ENCODE results near the gene MEIOB. TPM values are rescaled to one million over a fixed set of nuclear protein-coding genes. Genes with fewer than 3 reads are reported as not detected.

The MEIOB gene
- total RNA-seq, 1 donor from 2014 or later, result not detected

DNA sequence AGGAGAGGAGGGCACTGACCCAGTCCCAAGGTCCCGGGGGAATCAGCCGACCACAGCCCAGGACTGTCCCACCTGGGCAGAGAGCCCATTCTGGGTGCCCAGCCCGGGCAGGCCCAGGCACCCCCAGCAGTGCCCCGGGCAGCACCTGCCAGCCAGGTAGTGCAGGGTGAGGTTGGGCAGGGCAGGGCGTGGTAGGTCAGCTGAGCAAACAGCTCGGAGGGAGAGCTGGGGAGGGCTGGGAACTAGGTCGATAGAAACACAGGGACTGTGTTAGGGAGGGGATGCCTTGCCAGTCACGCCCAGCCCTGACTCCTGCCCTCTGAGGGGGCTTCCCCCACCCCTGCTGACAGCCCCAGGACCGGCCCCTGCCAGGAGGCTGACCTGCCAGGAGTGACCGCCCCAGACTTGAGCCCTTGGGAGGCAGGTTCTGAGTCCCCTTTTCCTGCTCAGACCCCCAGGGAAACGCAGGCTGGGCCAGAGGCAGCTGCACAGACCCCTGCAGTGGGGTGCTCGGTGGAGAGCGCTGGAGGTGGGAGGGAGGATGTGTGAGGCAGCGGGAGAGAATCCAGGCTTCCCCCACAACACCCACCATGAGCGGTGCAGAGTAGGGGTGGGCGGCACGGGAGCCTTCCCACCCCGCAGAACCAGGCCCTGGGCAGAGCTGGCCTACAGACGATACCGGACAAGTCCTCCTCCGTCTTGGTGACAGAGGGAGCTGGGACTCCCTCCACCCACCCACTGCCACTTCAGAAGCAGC is 41.5 kb upstream of the MEIOB start:
- Mint-ChIP-seq H3K27me3 (ENCODE audit: insufficient read depth) (peaks cover 21% of the 10 kb centered on the region), H3K36me3 (ENCODE audit: low read depth) (no peaks in the 10 kb centered on the region), H3K4me3 (no peak overlapping the region), H3K27ac (no peak overlapping the region), H3K4me1 (ENCODE audit: low read depth) (no peaks in the 10 kb centered on the region), H3K9me3 (no peaks in the 10 kb centered on the region)
- intact Hi-C loops (cut with micrococcal nuclease), result no loop called here
- no peak for DNase-seq (ENCODE audit: low spot score)

DNA sequence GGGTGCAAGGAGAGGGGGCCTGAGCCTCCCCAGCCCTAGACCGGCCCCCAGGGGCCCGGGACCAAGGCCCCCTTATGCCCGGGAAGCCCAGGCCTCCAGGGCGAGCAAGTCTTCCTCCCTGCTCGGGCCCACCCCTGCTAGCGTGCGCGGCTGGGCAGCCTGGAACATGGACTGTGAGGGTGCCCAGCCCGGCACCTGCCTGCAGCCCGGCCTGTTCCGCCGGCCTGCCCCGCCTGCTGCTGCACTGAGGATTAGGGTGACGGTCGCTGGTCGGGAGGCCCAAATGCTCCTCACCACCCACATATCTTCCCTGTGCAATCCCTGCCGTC is 40.2 kb upstream of the MEIOB start:
- no peak for DNase-seq (ENCODE audit: low spot score)
- no peaks in the 10 kb centered on the region for H3K36me3 Mint-ChIP-seq (ENCODE audit: low read depth)
- no peak overlapping the region for H3K27ac Mint-ChIP-seq
- no peak overlapping the region for H3K4me3 Mint-ChIP-seq
- peaks cover 21% of the 10 kb centered on the region for H3K27me3 Mint-ChIP-seq (ENCODE audit: insufficient read depth)
- intact Hi-C loops (cut with micrococcal nuclease), result no loop called here
- H3K9me3 Mint-ChIP-seq, result no peaks in the 10 kb centered on the region
- H3K4me1 Mint-ChIP-seq (ENCODE audit: low read depth), result no peaks in the 10 kb centered on the region

- intact Hi-C loops (cut with micrococcal nuclease), result no loop called here
- Mint-ChIP-seq H3K9me3 (no peaks in the 10 kb centered on the region), H3K36me3 (ENCODE audit: low read depth) (no peaks in the 10 kb centered on the region), H3K27me3 (ENCODE audit: insufficient read depth) (peaks cover 15% of the 10 kb centered on the region), H3K4me3 (no peak overlapping the region), H3K27ac (no peak overlapping the region), H3K4me1 (ENCODE audit: low read depth) (no peaks in the 10 kb centered on the region)
- DNase-seq (ENCODE audit: low spot score), result no peak
Measured at GRCh38 chr16:1911467-1912214, 39.7 kb upstream of the MEIOB start.

DNA sequence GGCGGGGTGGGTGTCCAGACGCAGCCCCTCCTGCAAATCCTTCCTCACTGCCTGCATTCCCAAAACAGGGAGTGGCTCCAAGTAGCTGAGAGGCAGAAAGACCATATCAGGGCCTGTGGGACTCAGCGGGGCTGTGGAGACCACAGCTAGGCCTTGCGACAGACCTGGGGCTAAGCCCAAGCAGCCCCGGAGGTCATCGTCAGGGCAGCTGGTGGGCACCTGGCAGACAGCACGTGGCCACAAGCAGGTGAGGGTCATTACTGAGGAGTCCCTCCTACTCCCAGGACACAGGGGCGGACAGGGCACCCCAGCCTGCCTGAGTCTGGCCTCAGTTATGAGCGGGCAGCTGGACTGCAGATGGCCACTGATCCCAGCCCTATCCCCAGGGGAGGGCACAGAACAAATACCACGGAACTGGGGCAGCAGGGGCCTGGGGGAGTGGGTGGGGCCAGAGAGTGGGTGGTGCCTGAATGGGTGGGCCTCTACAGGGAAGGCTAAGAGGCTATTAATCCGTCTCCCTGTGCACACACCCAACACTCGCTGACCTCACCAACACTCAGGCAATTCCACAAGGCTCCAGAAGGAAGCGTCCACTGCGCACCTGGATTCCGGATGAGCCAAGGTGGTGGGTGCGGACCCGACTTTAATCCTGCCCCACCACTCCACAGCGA is 37.7 kb upstream of the MEIOB start:
- Mint-ChIP-seq H3K36me3 (ENCODE audit: low read depth) (no peaks in the 10 kb centered on the region), H3K9me3 (no peaks in the 10 kb centered on the region), H3K4me1 (ENCODE audit: low read depth) (no peaks in the 10 kb centered on the region), H3K4me3 (no peak overlapping the region), H3K27me3 (ENCODE audit: insufficient read depth) (peaks cover 4% of the 10 kb centered on the region), H3K27ac (no peak overlapping the region)
- intact Hi-C loops (cut with micrococcal nuclease), result no loop called here
- no peak for DNase-seq (ENCODE audit: low spot score)

GRCh38 chr16:1908983-1909382 is 37.0 kb upstream of the MEIOB start:
- intact Hi-C loops (cut with micrococcal nuclease), result no loop called here
- no peaks in the 10 kb centered on the region for H3K4me1 Mint-ChIP-seq (ENCODE audit: low read depth)
- no peak overlapping the region for H3K4me3 Mint-ChIP-seq
- H3K27me3 Mint-ChIP-seq (ENCODE audit: insufficient read depth), result peaks cover 4% of the 10 kb centered on the region
- no peak for DNase-seq (ENCODE audit: low spot score)
- no peaks in the 10 kb centered on the region for H3K36me3 Mint-ChIP-seq (ENCODE audit: low read depth)
- no peak overlapping the region for H3K27ac Mint-ChIP-seq
- no peaks in the 10 kb centered on the region for H3K9me3 Mint-ChIP-seq

DNA sequence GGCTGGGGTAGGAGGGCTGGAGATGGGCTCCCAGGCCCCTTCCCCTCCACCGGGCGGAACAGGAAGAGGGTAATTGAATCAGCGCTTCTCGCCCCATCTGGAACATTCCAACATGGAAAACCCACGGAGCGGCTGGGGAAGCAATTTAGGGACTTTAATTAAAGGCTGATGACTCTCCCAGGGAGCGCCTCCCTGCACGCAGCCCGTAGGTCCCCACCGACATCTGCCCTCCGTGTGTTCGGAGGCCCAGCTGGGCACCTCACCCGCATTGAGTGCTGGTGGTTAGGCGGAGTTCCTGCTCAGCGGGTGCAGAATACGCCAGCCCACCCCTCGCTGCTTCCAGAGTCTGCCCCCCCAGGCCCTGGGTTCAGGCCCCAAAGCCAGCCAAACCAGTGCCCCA is 36.2 kb upstream of the MEIOB start:
- no peak overlapping the region for H3K4me3 Mint-ChIP-seq
- peaks cover 4% of the 10 kb centered on the region for H3K27me3 Mint-ChIP-seq (ENCODE audit: insufficient read depth)
- H3K4me1 Mint-ChIP-seq (ENCODE audit: low read depth), result no peaks in the 10 kb centered on the region

DNA sequence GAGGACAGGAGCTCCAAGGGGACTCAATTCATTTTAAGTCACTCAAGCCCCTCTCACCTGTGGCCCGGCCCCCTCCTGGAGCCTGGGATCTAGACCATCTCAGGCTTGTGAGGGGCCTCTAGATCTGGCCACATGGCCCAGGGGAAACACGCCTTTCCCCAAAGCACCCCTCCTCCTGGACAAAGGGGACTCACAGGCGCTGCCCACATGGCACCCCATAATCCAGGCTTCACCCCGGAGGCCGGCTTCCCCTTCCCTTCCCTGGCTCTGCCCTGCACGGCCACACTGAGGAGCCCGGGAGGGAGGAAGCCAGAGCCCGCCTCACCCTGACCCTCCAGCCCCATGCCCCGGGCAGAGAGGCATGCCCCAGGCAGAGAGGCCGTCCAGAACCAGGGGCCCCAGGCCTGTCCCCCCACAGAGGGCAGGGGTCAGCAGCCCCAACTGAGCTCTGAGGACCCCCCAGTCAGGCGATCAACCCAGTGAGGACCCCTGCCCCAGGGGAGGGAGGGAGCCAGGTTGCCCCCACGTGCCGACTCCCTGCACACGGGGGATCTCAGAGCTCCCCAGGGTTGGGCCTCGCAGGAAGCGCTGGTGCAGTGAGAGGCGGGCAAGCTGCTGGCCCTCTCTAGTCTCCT is 35.4 kb upstream of the MEIOB start:
- peaks cover 4% of the 10 kb centered on the region for H3K27me3 Mint-ChIP-seq (ENCODE audit: insufficient read depth)

More for the DNA sequence above, 36.2 kb upstream of the MEIOB start:
- H3K27ac Mint-ChIP-seq, result no peak overlapping the region
- no peaks in the 10 kb centered on the region for H3K9me3 Mint-ChIP-seq
- H3K36me3 Mint-ChIP-seq (ENCODE audit: low read depth), result no peaks in the 10 kb centered on the region
- intact Hi-C loops (cut with micrococcal nuclease), result no loop called here
- DNase-seq (ENCODE audit: low spot score), result no peak

GRCh38 chr16:1906846-1907165 is 34.8 kb upstream of the MEIOB start:
- Mint-ChIP-seq H3K9me3 (no peaks in the 10 kb centered on the region), H3K4me3 (no peak overlapping the region), H3K4me1 (ENCODE audit: low read depth) (no peaks in the 10 kb centered on the region), H3K27ac (no peak overlapping the region), H3K27me3 (ENCODE audit: insufficient read depth) (peaks cover 4% of the 10 kb centered on the region), H3K36me3 (ENCODE audit: low read depth) (no peaks in the 10 kb centered on the region)
- intact Hi-C loops (cut with micrococcal nuclease), result no loop called here
- DNase-seq (ENCODE audit: low spot score), result no peak

More for the DNA sequence above, 35.4 kb upstream of the MEIOB start:
- Mint-ChIP-seq H3K9me3 (no peaks in the 10 kb centered on the region), H3K4me3 (no peak overlapping the region), H3K36me3 (ENCODE audit: low read depth) (no peaks in the 10 kb centered on the region), H3K4me1 (ENCODE audit: low read depth) (no peaks in the 10 kb centered on the region), H3K27ac (no peak overlapping the region)
- intact Hi-C loops (cut with micrococcal nuclease), result no loop called here
- DNase-seq (ENCODE audit: low spot score), result no peak

DNA sequence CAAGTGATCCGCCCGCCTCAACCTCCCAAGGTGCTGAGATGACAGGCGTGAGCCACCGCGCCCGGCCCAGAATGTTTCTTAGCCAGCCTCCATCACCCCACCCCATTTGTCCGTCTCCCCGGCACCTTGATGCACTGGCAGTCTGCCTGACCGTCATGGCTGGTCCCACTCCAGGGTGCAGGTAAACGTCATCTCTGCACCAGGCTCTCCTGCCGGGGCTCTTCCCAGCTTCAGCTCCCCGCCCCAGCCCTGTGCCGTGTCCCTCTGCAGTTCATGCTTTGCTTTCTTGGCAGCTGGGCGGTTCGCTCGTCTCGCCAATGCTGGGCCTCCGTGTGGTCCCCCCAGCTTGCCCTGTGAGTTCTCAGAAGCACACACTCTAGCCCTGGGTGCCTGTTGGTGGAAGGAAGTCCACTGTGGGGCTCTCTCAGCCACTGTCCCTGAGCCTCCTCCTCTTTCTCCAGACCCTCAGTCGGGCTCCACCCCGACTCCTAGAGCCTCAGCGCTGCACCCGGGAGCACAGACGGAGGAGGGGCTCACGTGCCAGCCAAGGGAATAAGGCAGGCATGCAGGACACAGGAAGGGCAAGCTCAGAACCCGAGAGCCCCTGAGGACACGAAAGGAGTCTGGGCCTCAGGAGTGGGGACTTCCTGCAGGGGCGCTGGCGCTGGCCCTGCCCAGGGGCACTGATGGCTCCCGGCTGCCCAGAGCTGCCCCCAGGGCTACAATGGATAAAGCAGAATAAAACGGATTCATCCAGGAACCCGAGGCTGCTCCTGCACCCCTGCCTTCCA is 34.3 kb upstream of the MEIOB start:
- Mint-ChIP-seq H3K36me3 (ENCODE audit: low read depth) (no peaks in the 10 kb centered on the region), H3K27ac (no peak overlapping the region), H3K27me3 (ENCODE audit: insufficient read depth) (peaks cover 4% of the 10 kb centered on the region), H3K9me3 (no peaks in the 10 kb centered on the region), H3K4me1 (ENCODE audit: low read depth) (no peaks in the 10 kb centered on the region), H3K4me3 (no peak overlapping the region)
- intact Hi-C loops (cut with micrococcal nuclease), result no loop called here
- no peak for DNase-seq (ENCODE audit: low spot score)

GRCh38 chr16:1903845-1904840 is 32.2 kb upstream of the MEIOB start:
- Mint-ChIP-seq H3K36me3 (ENCODE audit: low read depth) (no peaks in the 10 kb centered on the region), H3K4me3 (no peak overlapping the region), H3K27ac (no peak overlapping the region), H3K27me3 (ENCODE audit: insufficient read depth) (peaks cover 4% of the 10 kb centered on the region), H3K4me1 (ENCODE audit: low read depth) (no peaks in the 10 kb centered on the region), H3K9me3 (no peaks in the 10 kb centered on the region)
- DNase-seq (ENCODE audit: low spot score), result no peak
- intact Hi-C loops (cut with micrococcal nuclease), result no loop called here

DNA sequence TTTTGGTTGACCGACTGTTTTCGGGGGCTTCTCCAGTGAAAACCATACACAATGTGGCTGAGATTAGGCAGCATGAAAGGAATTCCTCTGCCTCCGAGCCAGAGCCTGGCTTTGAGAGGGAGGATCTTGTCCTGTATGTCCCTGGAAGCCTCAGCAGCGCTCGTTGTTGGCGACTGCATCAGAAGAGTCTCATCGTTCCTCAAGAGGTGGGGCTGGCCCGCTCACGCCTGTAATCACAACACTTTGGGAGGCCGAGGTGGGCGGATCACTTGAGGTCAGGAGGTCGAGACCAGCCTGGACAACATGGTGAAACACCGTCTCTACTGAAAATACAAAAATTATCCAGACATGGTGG is 31.2 kb upstream of the MEIOB start:
- Mint-ChIP-seq H3K4me1 (ENCODE audit: low read depth) (no peaks in the 10 kb centered on the region), H3K27me3 (ENCODE audit: insufficient read depth) (peaks cover 4% of the 10 kb centered on the region), H3K4me3 (no peak overlapping the region), H3K27ac (no peak overlapping the region), H3K9me3 (no peaks in the 10 kb centered on the region), H3K36me3 (ENCODE audit: low read depth) (no peaks in the 10 kb centered on the region)
- DNase-seq (ENCODE audit: low spot score), result no peak
- intact Hi-C loops (cut with micrococcal nuclease), result no loop called here

Measured in activated T-helper 1 cell treated with anti-CD3 and anti-CD28 coated beads, Interleukin-12 subunit alpha, Interleukin-12 subunit beta, Interleukin-2, Interleukin-4 antibody, amounts not matched to agents 30 ng/mL and 10 ng/mL and 1 ng/mL, durations not matched to agents 14 hours and 24 hours and 36 hours (primary cell).